Mucosa of descending colon (tissue), 3 donors: ENCODE results near the gene CD38. TPM values are rescaled to one million over a fixed set of nuclear protein-coding genes. Genes with fewer than 3 reads are reported as not detected.

Experiments used
- ATAC-seq: fragments of 200-7000 bp; cut with Tn5 transposase; one replicate; pipeline ENCODE4 v1.9.1; 2020; ENCODE audit warnings: mild to moderate bottlenecking, moderate library complexity
- DNase-seq, 3 donors: peaks; one replicate each; pipeline ENCODE4 v3.0.0-alpha.2; 2020
- H3K36me3 ChIP-seq: fragments of 200-600 bp; one replicate; pipeline ENCODE4 v1.8.0; 2021; ENCODE audit warnings: low read depth, mild to moderate bottlenecking
- H3K4me1 ChIP-seq: fragments of 200-600 bp; one replicate; pipeline ENCODE4 v1.8.0; 2021; ENCODE audit warnings: low read depth, mild to moderate bottlenecking
- H3K4me3 ChIP-seq: fragments of 200-600 bp; one replicate; pipeline ENCODE4 v1.8.0; 2021; ENCODE audit warnings: mild to moderate bottlenecking
- H3K9me3 ChIP-seq: fragments of 200-600 bp; one replicate; pipeline ENCODE4 v1.8.0; 2021; ENCODE audit warnings: mild to moderate bottlenecking
- CTCF ChIP-seq: fragments of 200-600 bp; IDR thresholded peaks from one replicate; pipeline ENCODE4 v1.8.0; 2022; ENCODE audit warnings: antibody characterized with exemption, mild to moderate bottlenecking
- intact Hi-C, 2 donors: fragments of 100-400 bp; cut with DNase I in 1 of 2; cut with micrococcal nuclease in 1 of 2; formaldehyde crosslinking; loops; one replicate each; pipeline versions ENCODE4 v1.11.0 to v1.11.1; 2022; cut with DNase I, micrococcal nuclease
- total RNA-seq, 3 donors: library from RNA; stranded (reverse); fragmentation: NEBNext Ultra II Directional in 2 of 3; extraction: Animal tissue kit (Norgen Biotek cat#: 25700) in 2 of 3; gene quantifications; one replicate each; pipeline versions ENCODE4 v1.2.1 to v1.2.4, GENCODE V29; 2021 to 2023
- donor health status: DM: no; HTN: no; CAD: no; lungs with moderate emphysema.
- donor health status: DM: no; HTN: no; CAD: no.
- donor health status: DM: no; HTN: yes; CAD: no.

The CD38 gene
- total RNA-seq, 3 donors from 2014 or later, result 1.8 to 6.2 (median 3.8) TPM

- DNase-seq (no peak), ATAC-seq (no peak)
- Histone ChIP-seq H3K4me3 (no peak overlapping the region), H3K4me1 (no peaks in the 10 kb centered on the region), H3K9me3 (no peaks in the 10 kb centered on the region), H3K36me3 (no peaks in the 10 kb centered on the region)
- TF ChIP-seq CTCF, result no peak
- intact Hi-C loops, result no loop called here
These were observed 12.7 kb upstream of the CD38 start for GRCh38 chr4:15765391-15765790.

- DNase-seq, result peak in 1 of 3 donors; percentile 47
- ATAC-seq, result peak; percentile 81
- H3K9me3 ChIP-seq, result no peaks in the 10 kb centered on the region
- H3K36me3 ChIP-seq, result no peaks in the 10 kb centered on the region
- no peak overlapping the region for H3K4me3 ChIP-seq
- H3K4me1 ChIP-seq, result no peaks in the 10 kb centered on the region
- intact Hi-C loops, result no loop called here
- no peak for TF ChIP-seq CTCF
These were observed 12.0 kb upstream of the CD38 start for GRCh38 chr4:15765910-15766697.

GRCh38 chr4:15766821-15767220 lies 11.3 kb upstream of the CD38 start:
- no peaks in the 10 kb centered on the region for H3K4me1 ChIP-seq
- H3K9me3 ChIP-seq, result no peaks in the 10 kb centered on the region
- intact Hi-C loops, result no loop called here
- TF ChIP-seq CTCF, result no peak
- H3K36me3 ChIP-seq, result no peaks in the 10 kb centered on the region
- ATAC-seq (no peak), DNase-seq (no peak)
- no peak overlapping the region for H3K4me3 ChIP-seq

GRCh38 chr4:15769202-15769601 lies 8.9 kb upstream of the CD38 start:
- Histone ChIP-seq H3K4me3 (no peak overlapping the region), H3K4me1 (peaks cover 3% of the 10 kb centered on the region), H3K36me3 (no peaks in the 10 kb centered on the region), H3K9me3 (no peaks in the 10 kb centered on the region)
- intact Hi-C loops, result no loop called here
- no peak for TF ChIP-seq CTCF
- no peak for ATAC-seq
- no peak for DNase-seq

GRCh38 chr4:15771216-15772058 lies 6.7 kb upstream of the CD38 start:
- Histone ChIP-seq H3K4me3 (no peak overlapping the region), H3K36me3 (no peaks in the 10 kb centered on the region), H3K9me3 (no peaks in the 10 kb centered on the region), H3K4me1 (peaks cover 4% of the 10 kb centered on the region)
- no peak for TF ChIP-seq CTCF
- DNase-seq (no peak), ATAC-seq (no peak)
- intact Hi-C loops, result no loop called here
